Inferior parietal cortex (tissue), 1 donor: Measurements from ENCODE around the gene DNTT.

Source experiments
- DNase-seq: peaks from one replicate; pipeline ENCODE4 v3.0.0-alpha.2; 2016; ENCODE audit errors: extremely low spot score

Gene DNTT

DNA sequence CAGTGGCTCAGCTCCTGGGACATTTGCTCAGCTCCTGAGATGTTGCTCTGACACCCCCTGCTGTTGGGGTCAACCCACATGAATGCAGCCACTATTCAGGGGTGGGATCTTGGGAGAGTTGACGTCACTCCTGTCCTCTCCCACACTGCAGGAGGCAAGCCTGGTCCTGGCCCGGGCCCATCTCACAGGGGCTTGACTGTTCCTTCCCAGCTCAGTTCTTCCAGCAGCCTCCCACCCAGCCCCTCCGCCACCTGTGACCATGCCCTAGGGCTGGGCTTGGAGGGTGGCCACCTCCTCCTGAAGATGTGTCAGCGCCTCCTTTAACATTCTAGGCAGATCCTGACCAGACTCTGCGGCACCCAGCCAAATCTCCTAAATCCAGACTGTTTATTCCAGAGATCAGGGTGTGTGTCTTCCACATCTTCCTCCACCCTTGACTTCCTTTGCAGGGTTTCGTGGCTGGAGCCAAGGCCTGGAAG, 73.6 kb downstream of the DNTT start:
- DNase-seq, result no peak

DNA sequence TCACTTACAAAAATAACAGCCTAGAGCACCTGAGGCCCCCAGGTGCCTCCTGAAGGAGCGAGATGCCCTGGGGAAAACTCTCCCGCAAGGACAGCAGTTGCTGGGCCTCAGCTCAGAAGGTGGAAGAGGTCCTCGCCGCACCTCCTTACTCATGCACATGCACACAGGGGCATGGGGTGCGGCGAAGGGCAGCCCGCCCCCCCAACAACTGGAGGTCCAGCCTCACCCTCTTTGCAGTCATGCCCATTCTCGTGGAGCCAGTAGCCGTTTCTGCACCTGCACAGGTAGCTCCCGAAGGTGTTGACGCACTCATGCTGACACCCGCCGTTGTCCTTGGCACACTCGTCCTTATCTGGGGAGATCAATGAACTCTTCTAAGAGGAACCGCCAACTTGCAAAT, 74.5 kb downstream of the DNTT start:
- no peak for DNase-seq

DNA sequence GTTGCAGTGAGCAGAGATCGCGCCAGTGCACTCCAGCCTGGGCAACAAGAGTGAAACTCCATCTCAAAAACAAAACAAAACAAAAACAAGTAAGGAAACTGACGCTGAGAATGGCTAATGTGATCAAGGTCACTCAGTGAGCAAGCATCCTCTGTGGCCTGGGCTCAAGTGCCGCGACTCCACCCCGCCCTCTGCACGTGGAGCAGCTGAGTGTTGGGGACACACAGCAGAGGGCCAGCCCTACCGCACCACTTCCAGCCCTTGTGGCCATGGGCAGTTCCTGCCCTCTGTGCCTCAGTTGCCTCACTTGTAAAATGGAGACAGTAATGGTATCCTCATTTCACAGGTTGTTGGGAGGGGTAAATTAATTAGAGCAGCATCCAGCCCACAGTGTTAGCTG, 75.5 kb downstream of the DNTT start:
- no peak for DNase-seq

DNA sequence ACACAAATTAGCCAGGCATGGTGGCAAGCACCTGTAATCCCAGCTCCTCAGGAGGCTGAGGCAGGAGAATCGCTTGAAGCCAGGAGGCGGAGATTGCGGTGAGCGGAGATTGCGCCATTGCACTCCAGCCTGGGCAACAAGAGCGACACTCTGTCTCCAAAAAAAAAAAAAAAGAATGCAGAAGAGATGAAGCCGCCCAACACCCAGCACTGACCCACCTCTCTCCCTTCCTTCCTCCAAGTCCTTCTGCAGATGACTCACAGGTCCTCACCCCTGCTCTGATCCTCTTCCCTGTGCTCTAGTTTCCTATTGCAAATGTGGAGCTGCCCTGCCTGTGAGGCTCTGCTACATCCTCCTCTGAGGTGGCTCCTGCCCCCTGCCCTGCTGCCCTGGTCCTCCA, 76.6 kb downstream of the DNTT start:
- no peak for DNase-seq

DNA sequence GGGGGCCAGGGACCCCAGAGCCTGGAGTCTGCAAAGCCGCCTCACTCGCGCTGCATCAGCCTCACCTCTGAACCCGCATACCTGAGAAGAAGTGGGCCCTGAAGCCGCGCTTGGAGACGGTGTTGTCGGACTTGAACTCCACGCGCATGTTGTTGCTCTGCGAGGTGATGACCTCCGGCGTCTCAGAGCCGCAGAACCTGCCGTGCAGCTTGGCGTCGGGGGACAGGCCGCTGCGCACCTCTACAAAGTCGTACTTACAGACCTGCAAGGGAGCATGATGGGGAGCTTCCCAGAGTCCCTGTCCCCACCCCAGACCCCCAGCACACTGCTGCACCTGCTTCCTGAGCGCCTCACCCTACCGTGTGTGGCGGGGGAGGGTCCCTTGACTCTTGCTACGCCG, 80.3 kb downstream of the DNTT start:
- DNase-seq, result no peak

DNA sequence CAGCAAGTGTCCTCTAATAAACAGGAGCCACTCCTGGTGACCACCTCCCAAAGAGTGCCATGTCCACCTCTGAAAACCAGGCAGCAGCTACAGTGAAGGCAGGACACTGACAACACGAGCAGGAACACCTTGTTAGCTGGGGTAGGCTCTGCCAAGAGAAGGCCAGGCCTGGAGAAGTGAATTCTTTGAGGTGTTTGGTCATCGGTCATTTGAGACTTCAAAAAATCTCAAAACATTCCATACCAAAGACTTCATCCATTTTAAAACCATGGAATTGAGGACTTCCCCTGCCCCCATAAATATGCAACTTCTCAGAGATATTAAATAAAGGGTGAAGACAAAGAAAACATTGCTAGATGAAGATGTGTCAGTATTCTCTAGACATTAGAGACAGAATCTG, 82.9 kb downstream of the DNTT start:
- no peak for DNase-seq

DNA sequence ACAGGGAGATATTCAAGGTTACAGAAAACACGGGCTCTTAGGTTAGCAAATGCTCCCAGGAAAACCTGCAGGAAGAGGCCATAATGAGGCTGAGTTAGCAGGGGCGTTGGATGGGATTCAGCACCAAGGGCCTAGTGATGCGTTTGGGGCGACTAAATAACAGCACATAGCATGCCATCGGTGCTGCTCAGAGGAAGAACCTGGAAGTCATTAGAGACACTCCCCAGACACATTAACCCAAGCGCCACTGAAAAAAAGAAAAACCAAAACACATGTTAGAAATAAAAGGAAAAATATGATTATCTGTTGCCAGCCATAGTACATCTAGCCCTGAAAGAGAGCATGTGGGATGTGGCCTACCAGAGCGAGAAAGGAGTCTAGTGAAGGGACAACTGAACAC, 83.4 kb downstream of the DNTT start:
- no peak for DNase-seq
